GM18508 (cell line): ENCODE results near the gene SIRT3.

Source experiments
- ATAC-seq: cut with Tn5 transposase; IDR thresholded peaks from one replicate; pipeline ENCODE4 v1.9.1; 2021; ENCODE audit warnings: moderate number of reproducible peaks; ENCODE audit not compliant: insufficient read depth, unreplicated experiment

Gene SIRT3

GRCh38 chr11:271319-271715 is 35.2 kb upstream of the SIRT3 start:
- ATAC-seq, result no peak

GRCh38 chr11:270451-271318 is 34.5 kb upstream of the SIRT3 start:
- no peak for ATAC-seq

- peak; percentile 63 for ATAC-seq
Measured at GRCh38 chr11:269146-269890, 33.2 kb upstream of the SIRT3 start.

GRCh38 chr11:268716-269145 is 32.6 kb upstream of the SIRT3 start:
- peak; percentile 26 for ATAC-seq

- ATAC-seq, result no peak
Measured at GRCh38 chr11:267491-267994, 31.4 kb upstream of the SIRT3 start.

- ATAC-seq, result no peak
Measured at GRCh38 chr11:266676-267439, 30.7 kb upstream of the SIRT3 start.

- no peak for ATAC-seq
Measured at GRCh38 chr11:261624-262023, 25.5 kb upstream of the SIRT3 start.

GRCh38 chr11:259413-259812 is 23.3 kb upstream of the SIRT3 start:
- no peak for ATAC-seq

- no peak for ATAC-seq
Measured at GRCh38 chr11:257766-258493, 21.8 kb upstream of the SIRT3 start.

- no peak for ATAC-seq
Measured at GRCh38 chr11:256952-257737, 21.0 kb upstream of the SIRT3 start.

- ATAC-seq, result no peak
Measured at GRCh38 chr11:255816-256215, 19.7 kb upstream of the SIRT3 start.

- ATAC-seq, result no peak
Measured at GRCh38 chr11:255176-255575, 19.0 kb upstream of the SIRT3 start.

- no peak for ATAC-seq
Measured at GRCh38 chr11:253886-254270, 17.7 kb upstream of the SIRT3 start.

GRCh38 chr11:253160-253885 is 17.2 kb upstream of the SIRT3 start:
- ATAC-seq, result no peak

- ATAC-seq, result no peak
Measured at GRCh38 chr11:252666-253065, 16.5 kb upstream of the SIRT3 start.

GRCh38 chr11:251550-251949 is 15.4 kb upstream of the SIRT3 start:
- no peak for ATAC-seq

- ATAC-seq, result no peak
Measured at GRCh38 chr11:250740-251299, 14.7 kb upstream of the SIRT3 start.

- no peak for ATAC-seq
Measured at GRCh38 chr11:250274-250673, 14.1 kb upstream of the SIRT3 start.
